ENCODE results near the gene CRIP2. TPM values are rescaled to one million over a fixed set of nuclear protein-coding genes. Genes with fewer than 3 reads are reported as not detected.
A peak's percentile ranks its signal among the peaks of the same experiment; 100 is the strongest.

CRIP2 gene
- 10 to 100 TPM; 65.9 to 96.6 TPM for total RNA-seq

DNA sequence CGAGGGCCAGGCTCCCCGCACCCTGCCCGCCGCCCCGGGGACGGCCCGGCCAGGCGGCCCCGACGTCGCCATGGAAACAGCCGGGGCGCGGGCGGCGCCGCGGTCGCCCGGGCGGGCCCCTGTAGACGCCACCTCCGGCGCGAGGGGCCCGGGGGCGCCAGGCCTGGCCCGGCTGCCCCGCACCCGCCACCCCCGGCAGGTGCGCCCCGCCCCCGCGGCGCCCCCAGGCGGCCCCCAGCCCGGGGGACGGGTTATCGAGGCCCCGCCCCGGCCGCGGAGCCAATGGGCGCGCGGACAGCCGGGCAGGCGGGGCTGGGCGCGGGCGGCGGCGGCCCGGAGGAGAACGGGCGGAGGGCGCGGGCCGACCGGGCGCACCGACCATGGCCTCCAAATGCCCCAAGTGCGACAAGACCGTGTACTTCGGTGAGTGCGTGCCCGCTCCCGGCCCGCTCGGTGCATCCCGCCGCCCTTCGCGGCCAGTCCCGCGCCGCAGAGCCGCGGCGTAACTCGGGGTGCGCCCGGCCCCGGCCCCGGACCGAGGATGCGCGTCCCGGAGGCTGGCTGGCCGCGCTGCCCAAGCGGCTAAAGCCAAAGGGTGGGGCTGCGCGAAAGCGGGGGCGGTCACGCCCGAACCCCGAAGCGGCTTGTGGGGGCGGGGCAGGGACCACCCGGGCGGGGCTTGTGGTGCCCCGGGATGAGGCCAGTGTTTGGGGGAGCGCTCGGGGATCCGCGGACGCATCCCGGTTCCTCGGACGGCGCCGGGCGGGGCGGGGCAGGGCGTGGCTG lies at the start of gene CRIP2:
CRIP2 (plus strand) TSS at position 339 of the 786 bp plus-strand sequence; CDS start at position 381, 42 bp downstream.
- H3K36me3 ChIP-seq (replicated peaks in 1 of 2; ENCODE audit: insufficient read depth in 1 of 2, low read depth in 2 of 2), result no peaks in the 10 kb centered on the region
- intact Hi-C loops (cut with DNase I), result no loop called here
- no peaks in the 10 kb centered on the region for H3K9me3 ChIP-seq
- ATAC-seq (peak; percentile 55), DNase-seq (peak in 1 of 4 donors; percentile 63)
- WGBS, 2 donors, result 0 to 1% methylated on average over 2 to 89 of the region's 118 CpGs
- H3K4me3 ChIP-seq, result peak within 1 kb of the TSS; percentile 38 to 56
- peaks cover 61% of the 10 kb centered on the region for H3K4me1 ChIP-seq
- peak in 1 of 3 donors; percentile 12 for TF ChIP-seq POLR2A (IDR thresholded peaks at IDR 0.05)
- TF ChIP-seq, protein P1, sequence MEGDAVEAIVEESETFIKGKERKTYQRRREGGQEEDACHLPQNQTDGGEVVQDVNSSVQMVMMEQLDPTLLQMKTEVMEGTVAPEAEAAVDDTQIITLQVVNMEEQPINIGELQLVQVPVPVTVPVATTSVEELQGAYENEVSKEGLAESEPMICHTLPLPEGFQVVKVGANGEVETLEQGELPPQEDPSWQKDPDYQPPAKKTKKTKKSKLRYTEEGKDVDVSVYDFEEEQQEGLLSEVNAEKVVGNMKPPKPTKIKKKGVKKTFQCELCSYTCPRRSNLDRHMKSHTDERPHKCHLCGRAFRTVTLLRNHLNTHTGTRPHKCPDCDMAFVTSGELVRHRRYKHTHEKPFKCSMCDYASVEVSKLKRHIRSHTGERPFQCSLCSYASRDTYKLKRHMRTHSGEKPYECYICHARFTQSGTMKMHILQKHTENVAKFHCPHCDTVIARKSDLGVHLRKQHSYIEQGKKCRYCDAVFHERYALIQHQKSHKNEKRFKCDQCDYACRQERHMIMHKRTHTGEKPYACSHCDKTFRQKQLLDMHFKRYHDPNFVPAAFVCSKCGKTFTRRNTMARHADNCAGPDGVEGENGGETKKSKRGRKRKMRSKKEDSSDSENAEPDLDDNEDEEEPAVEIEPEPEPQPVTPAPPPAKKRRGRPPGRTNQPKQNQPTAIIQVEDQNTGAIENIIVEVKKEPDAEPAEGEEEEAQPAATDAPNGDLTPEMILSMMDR (IDR thresholded peaks at IDR 0.05), result no peak
- H3K27me3 ChIP-seq, result peaks cover 0 to 15% of the 10 kb centered on the region in 2 donors
- H3K27ac ChIP-seq, result peak within 1 kb of the TSS; percentile 53 to 87 (median 80)

GRCh38 chr14:105424861-105425260 lies 49.8 kb upstream of the CRIP2 start:
- TF ChIP-seq POLR2A (IDR thresholded peaks at IDR 0.05), result no peak
- TF ChIP-seq, protein P1 (IDR thresholded peaks at IDR 0.05), result no peak
- H3K4me1 ChIP-seq, result peaks cover 24% of the 10 kb centered on the region
- ATAC-seq (no peak), DNase-seq (no peak)
- intact Hi-C loops (cut with DNase I), result no loop called here
- no peak overlapping the region for H3K27ac ChIP-seq
- no peaks in the 10 kb centered on the region for H3K36me3 ChIP-seq (replicated peaks in 1 of 2; ENCODE audit: insufficient read depth in 1 of 2, low read depth in 2 of 2)
- no peaks in the 10 kb centered on the region for H3K9me3 ChIP-seq
- 93 to 98% methylated on average over 11 to 12 of the region's 12 CpGs for WGBS, 2 donors
- no peaks in the 10 kb centered on the region for H3K27me3 ChIP-seq
- no peak overlapping the region for H3K4me3 ChIP-seq

DNA sequence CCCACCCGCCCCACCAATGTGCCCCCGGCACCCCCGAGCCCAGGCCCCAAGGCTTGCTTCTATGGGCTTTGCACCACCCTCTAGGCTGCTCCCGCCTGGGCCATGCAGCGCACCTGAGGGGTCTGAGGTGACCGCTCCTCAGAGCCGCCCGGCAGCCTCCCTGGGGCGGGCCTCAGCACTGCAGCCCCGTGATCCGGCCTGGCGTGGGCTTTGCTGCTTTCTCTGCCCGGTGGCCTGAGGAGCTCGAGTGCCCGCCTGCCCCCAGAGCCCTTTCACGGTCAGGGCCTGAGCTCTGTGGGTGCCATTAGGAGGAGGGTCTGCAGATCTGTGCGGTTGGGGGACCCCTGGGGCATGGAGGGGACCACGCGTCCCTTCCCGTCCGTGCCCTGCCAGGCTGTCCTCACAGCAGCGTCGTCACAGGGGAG lies 48.8 kb upstream of the CRIP2 start:
- Histone ChIP-seq H3K27me3 (no peaks in the 10 kb centered on the region), H3K4me3 (no peak overlapping the region), H3K36me3 (replicated peaks in 1 of 2; ENCODE audit: insufficient read depth in 1 of 2, low read depth in 2 of 2) (no peaks in the 10 kb centered on the region), H3K27ac (no peak overlapping the region), H3K9me3 (no peaks in the 10 kb centered on the region), H3K4me1 (peaks cover 19% of the 10 kb centered on the region)
- TF ChIP-seq POLR2A (IDR thresholded peaks at IDR 0.05), result no peak
- TF ChIP-seq, protein P1 (IDR thresholded peaks at IDR 0.05), result no peak
- 92% methylated on average over 20 of the region's 23 CpGs; no CpG with 5 or more reads in 1 of the 2 donors for WGBS, 2 donors
- ATAC-seq (no peak), DNase-seq (no peak)
- intact Hi-C loops (cut with DNase I), result no loop called here

DNA sequence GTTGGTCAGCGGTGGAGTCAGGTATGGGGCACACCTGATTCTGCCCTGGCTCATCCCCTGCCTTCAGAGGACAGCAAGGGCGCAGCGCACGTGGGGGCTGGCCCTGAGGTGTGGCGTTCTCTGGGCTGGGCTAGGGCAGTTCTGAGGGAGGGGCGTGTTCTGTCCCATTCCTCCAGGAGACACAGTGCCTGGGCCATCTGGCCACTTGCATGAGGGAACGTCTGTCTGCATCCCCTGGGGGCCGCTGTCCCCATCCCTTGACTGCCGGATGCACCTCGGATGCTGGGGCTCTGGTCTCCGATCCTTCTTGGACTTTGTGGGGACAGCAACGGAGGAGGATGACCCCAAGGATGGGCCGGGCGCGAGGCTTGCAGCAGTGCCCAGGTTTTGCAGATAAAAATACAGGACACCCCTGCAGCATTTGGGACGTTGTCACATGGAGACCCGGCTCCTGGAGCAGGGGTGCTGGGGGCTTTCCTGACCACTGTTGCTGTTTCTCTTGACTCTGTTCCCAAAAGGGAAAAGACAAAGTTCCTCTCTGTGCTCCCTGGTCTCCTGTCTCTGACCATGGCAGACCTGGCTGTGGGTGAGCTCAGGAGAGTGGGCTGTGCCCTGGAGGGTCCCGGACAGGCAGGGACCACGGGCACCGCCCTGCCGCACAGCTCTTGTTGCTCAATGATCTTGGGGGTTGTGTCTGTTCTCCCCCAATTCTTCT lies 48.0 kb upstream of the CRIP2 start:
- H3K4me3 ChIP-seq, result no peak overlapping the region
- peaks cover 14% of the 10 kb centered on the region for H3K4me1 ChIP-seq
- H3K36me3 ChIP-seq (replicated peaks in 1 of 2; ENCODE audit: insufficient read depth in 1 of 2, low read depth in 2 of 2), result no peaks in the 10 kb centered on the region
- ATAC-seq (no peak), DNase-seq (no peak)
- WGBS, 2 donors, result 97 to 98% methylated on average over 15 to 19 of the region's 21 CpGs
- no peak for TF ChIP-seq POLR2A (IDR thresholded peaks at IDR 0.05)
- TF ChIP-seq, protein P1 (IDR thresholded peaks at IDR 0.05), result no peak
- H3K9me3 ChIP-seq, result no peaks in the 10 kb centered on the region
- no peak overlapping the region for H3K27ac ChIP-seq
- H3K27me3 ChIP-seq, result no peaks in the 10 kb centered on the region
- intact Hi-C loops (cut with DNase I), result no loop called here

All from body of pancreas (tissue), 4 donors.